Osteoblast (primary cell): ENCODE data around the gene CHST12. TPM values are rescaled to one million over a fixed set of nuclear protein-coding genes. Genes with fewer than 3 reads are reported as not detected.

Experiments used
- DNase-seq: peaks from one replicate; pipeline ENCODE4 v3.0.0; 2011; ENCODE audit warnings: low spot score, mixed read lengths; ENCODE audit not compliant: insufficient read length; ENCODE audit errors: missing footprints
- H2AFZ ChIP-seq: 2 replicates; pipeline ENCODE4 v1.6.0; 2011; ENCODE audit warnings: mild to moderate bottlenecking, low read length
- H3K27ac ChIP-seq: 2 replicates; pipeline ENCODE4 v1.5.1; 2011; ENCODE audit warnings: mild to moderate bottlenecking, low read depth, low read length, moderate library complexity
- H3K27me3 ChIP-seq: 2 replicates; pipeline ENCODE4 v1.6.0; 2012; ENCODE audit warnings: mild to moderate bottlenecking, control low read depth, inconsistent platforms, low read length, moderate library complexity; ENCODE audit not compliant: insufficient read depth
- H3K36me3 ChIP-seq: 2 replicates; pipeline ENCODE4 v1.5.1; 2011; ENCODE audit warnings: mild to moderate bottlenecking, low read length, control low read depth, moderate library complexity; ENCODE audit not compliant: insufficient read depth
- H3K4me1 ChIP-seq: 2 replicates; pipeline ENCODE4 v1.5.1; 2011; ENCODE audit warnings: mild to moderate bottlenecking, low read length, control low read depth, moderate library complexity; ENCODE audit not compliant: insufficient read depth
- H3K4me2 ChIP-seq: 2 replicates; pipeline ENCODE4 v1.6.0; 2011; ENCODE audit warnings: mild to moderate bottlenecking, low read length; ENCODE audit not compliant: insufficient read depth
- H3K4me3 ChIP-seq: fragments of 200-600 bp; sonication (generic); 3 replicates; pipeline ENCODE4 v1.5.1; 2012; ENCODE audit warnings: mild to moderate bottlenecking, low read length, inconsistent platforms; ENCODE audit not compliant: insufficient read depth
- H3K79me2 ChIP-seq: 2 replicates; pipeline ENCODE4 v1.6.0; 2012; ENCODE audit warnings: mild to moderate bottlenecking, low read length, control low read depth, inconsistent platforms; ENCODE audit not compliant: insufficient read depth
- H3K9me3 ChIP-seq: 2 replicates; pipeline ENCODE4 v1.5.1; 2011; ENCODE audit warnings: low read depth, low read length, control low read depth
- H4K20me1 ChIP-seq: 2 replicates; pipeline ENCODE4 v1.6.0; 2012; ENCODE audit warnings: mild to moderate bottlenecking, low read length, control low read depth; ENCODE audit not compliant: insufficient read depth
- total RNA-seq: library from RNA; depleted of rRNA; stranded (reverse); fragments of >200 nt; gene quantifications from 2 replicates; pipeline ENCODE4 v1.2.3, GENCODE V29; 2012
- TF ChIP-seq, protein P1 (sequence below): IDR thresholded peaks from 2 replicates; pipeline ENCODE4 v1.5.1; 2011; ENCODE audit warnings: mild to moderate bottlenecking, low read depth, low read length, moderate library complexity; ENCODE audit errors: extremely low read depth

Gene CHST12
- total RNA-seq, 1 donor, result 4.0 TPM

DNA sequence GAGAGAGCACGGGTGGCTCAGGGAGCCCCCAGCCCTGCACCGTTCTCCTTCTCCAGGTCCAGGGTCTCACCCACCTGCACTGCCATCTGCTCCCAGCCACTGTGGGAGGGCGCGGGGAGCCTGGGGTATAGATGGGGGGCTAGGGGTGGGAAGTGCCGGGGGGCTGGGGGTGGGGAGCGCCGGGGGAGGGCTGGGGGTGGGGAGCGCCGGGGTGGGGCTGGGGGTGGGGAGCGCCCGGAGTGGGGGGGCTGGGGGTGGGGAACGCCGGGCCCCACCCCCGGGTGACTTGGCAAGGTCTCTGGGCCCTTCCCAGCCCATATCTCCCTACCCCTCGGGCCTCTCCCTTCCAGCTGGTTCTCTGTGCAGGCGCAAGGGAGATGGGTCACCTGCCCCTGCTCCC, 72.9 kb downstream of the CHST12 start, which contains the start of gene GRIFIN:
Gene GRIFIN, minus strand, starts transcription at position 101 of the 400 bp plus-strand sequence. Its CDS starts 15 bp downstream, at position 86.
- TF ChIP-seq, protein P1, sequence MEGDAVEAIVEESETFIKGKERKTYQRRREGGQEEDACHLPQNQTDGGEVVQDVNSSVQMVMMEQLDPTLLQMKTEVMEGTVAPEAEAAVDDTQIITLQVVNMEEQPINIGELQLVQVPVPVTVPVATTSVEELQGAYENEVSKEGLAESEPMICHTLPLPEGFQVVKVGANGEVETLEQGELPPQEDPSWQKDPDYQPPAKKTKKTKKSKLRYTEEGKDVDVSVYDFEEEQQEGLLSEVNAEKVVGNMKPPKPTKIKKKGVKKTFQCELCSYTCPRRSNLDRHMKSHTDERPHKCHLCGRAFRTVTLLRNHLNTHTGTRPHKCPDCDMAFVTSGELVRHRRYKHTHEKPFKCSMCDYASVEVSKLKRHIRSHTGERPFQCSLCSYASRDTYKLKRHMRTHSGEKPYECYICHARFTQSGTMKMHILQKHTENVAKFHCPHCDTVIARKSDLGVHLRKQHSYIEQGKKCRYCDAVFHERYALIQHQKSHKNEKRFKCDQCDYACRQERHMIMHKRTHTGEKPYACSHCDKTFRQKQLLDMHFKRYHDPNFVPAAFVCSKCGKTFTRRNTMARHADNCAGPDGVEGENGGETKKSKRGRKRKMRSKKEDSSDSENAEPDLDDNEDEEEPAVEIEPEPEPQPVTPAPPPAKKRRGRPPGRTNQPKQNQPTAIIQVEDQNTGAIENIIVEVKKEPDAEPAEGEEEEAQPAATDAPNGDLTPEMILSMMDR, result no peak
- Histone ChIP-seq H3K4me2 (no peak within 1 kb of the TSS), H3K4me1 (peaks cover 14% of the 10 kb centered on the region), H3K79me2 (no peaks in the 10 kb centered on the region), H4K20me1 (no peaks in the 10 kb centered on the region), H3K9me3 (no peaks in the 10 kb centered on the region), H3K4me3 (no peak within 1 kb of the TSS), H3K27ac (no peak within 1 kb of the TSS), H3K27me3 (no peaks in the 10 kb centered on the region), H2AFZ (no peak within 1 kb of the TSS), H3K36me3 (no peaks in the 10 kb centered on the region)
- DNase-seq, result peak; percentile 51

DNA sequence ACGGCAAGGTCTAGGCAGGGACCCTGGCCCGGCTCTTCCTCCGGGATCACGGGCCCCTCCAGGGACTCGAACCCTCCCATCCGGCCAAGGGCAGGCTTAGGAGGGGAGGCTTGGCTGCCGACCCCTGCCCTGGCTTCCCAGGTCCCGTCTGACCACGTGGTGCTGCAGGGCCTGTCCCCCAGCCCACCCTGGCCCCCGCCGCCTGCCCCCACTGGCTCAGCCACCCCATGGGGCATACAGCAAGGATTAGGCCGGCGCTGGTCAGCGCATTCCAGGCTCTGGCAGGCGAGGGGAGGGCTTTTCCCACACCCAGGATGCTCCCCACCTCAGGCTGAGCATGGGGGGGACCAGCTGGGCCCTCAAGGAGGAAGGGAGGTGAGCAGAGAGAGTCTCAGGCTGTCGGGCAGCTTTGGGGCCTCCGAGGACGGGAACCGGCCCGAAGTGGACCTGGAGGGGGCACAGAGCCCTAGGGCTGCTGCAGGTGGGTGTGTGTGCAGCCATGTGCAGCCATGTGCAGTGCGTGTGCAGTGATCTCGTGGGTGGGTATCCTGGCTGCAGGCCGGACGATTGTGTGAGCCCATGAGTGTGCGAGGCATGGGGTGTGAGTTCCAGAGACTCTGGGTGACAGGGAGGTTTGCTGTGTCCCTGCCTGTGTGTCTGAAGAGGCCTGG, 73.5 kb downstream of the CHST12 start:
- DNase-seq, result peak; percentile 82
- H3K4me1 ChIP-seq, result peaks cover 14% of the 10 kb centered on the region
- TF ChIP-seq, protein P1, result no peak
- H3K27me3 ChIP-seq, result no peaks in the 10 kb centered on the region
- H2AFZ ChIP-seq, result no peak overlapping the region
- H3K4me2 ChIP-seq, result no peak overlapping the region
- no peaks in the 10 kb centered on the region for H3K9me3 ChIP-seq
- no peaks in the 10 kb centered on the region for H3K36me3 ChIP-seq
- no peak overlapping the region for H3K4me3 ChIP-seq
- H3K79me2 ChIP-seq, result no peaks in the 10 kb centered on the region
- no peaks in the 10 kb centered on the region for H4K20me1 ChIP-seq
- H3K27ac ChIP-seq, result no peak overlapping the region

DNA sequence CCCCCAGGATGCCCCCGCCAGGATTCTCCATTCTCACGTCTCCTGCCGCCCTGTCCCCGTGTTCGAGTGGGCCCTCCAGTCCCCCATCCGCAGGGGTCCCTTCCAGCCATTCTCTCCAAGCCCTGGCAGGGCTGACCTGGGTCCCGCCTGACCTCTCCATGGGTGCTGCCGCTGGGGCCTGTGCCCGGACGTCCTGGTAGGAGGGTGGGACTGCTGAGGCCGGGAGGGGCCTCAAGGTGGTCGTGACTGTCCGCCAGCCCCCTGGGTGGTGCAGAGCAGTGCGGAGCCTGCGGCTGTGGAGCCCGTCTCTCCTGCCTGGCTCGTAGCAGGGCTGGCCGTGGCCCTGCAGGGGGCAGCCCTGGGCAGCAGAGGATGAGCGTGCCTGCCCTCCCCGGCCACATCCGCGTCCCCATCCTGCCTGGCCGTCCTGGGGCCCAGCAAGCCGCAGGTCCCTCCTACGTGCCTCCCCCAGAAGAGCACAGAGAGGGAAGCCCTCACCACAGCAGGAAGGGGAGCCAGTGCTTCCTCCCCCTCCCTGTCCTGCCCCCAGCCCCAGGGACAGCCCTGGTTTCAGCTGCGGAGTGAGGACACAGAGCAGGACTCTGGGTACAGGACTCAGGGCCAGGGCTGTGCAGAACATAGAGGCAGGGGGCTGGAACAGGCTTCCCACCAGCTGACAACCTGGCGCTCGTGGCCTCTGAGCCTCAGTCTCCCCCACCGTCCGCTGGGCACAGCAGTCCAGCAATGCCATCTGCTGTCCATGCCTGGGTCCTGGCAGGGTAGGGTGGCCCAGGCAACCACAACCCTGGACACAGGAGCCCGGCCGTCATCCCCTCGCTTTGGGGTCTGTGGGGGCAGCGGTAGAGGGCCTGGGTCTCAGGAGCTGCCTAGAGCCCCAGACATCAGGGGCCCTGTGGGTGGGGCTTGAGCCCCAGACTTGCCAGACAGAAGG, 74.3 kb downstream of the CHST12 start:
- Histone ChIP-seq H3K79me2 (no peaks in the 10 kb centered on the region), H3K4me1 (peaks cover 14% of the 10 kb centered on the region), H2AFZ (peak overlapping the region; percentile 85), H3K4me2 (peak overlapping the region; percentile 66), H3K27me3 (no peaks in the 10 kb centered on the region), H3K4me3 (peak overlapping the region; percentile 43), H4K20me1 (no peaks in the 10 kb centered on the region), H3K9me3 (peaks cover 1% of the 10 kb centered on the region), H3K36me3 (no peaks in the 10 kb centered on the region), H3K27ac (peak overlapping the region; percentile 11)
- TF ChIP-seq, protein P1, result peak; percentile 77
- DNase-seq, result peak; percentile 100

DNA sequence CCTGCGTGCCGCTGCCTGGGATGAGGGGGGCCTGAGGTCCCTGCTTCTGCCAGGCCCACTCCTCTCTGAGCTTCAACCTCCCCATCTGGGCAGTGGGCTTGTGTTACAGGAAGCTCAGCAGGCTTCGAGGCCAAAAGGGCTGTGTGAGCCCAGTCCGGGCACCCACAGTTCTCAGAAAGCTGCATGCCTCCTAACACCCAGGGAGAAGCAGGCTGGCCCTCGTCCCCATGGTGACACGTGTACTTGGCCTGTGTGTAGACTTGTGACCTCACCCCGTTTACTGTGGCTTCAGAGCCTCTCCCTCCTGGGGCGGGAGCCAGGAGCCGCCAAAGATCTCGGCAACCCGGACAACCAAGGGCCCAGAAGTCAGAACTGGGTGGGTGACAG, 75.0 kb downstream of the CHST12 start:
- Histone ChIP-seq H4K20me1 (no peaks in the 10 kb centered on the region), H3K9me3 (peaks cover 3% of the 10 kb centered on the region), H3K27ac (peak overlapping the region; percentile 11), H3K4me3 (no peak overlapping the region), H3K79me2 (no peaks in the 10 kb centered on the region), H3K4me1 (peaks cover 14% of the 10 kb centered on the region), H3K4me2 (peak overlapping the region; percentile 3), H2AFZ (peak overlapping the region; percentile 68), H3K27me3 (no peaks in the 10 kb centered on the region), H3K36me3 (no peaks in the 10 kb centered on the region)
- TF ChIP-seq, protein P1, result no peak
- peak; percentile 99 for DNase-seq
